H9 (cell line): Measurements from ENCODE around the gene CCM2L. TPM values are rescaled to one million over a fixed set of nuclear protein-coding genes. Genes with fewer than 3 reads are reported as not detected.

ENCODE experiments used
- DNase-seq: peaks from one replicate; pipeline ENCODE4 v3.0.0-alpha.2; 2017
- H2AFZ ChIP-seq: one replicate; pipeline ENCODE4 v1.6.1; 2013; ENCODE audit warnings: mild to moderate bottlenecking, low read length, control low read depth, moderate library complexity
- H2AK5ac ChIP-seq: 2 replicates; pipeline ENCODE4 v1.6.1; 2013; ENCODE audit warnings: low read length, control low read depth, mixed read lengths; ENCODE audit not compliant: insufficient read length
- H2BK120ac ChIP-seq: one replicate; pipeline ENCODE4 v1.6.1; 2013; ENCODE audit warnings: low read depth, mild to moderate bottlenecking, low read length, control low read depth, inconsistent platforms; ENCODE audit not compliant: poor library complexity, severe bottlenecking
- H2BK12ac ChIP-seq: 2 replicates; pipeline ENCODE4 v1.6.1; 2013; ENCODE audit warnings: low read length, control low read depth, mixed read lengths, low read depth; ENCODE audit not compliant: insufficient read length
- H2BK15ac ChIP-seq: 2 replicates; pipeline ENCODE4 v1.6.1; 2013; ENCODE audit warnings: low read depth, low read length, control low read depth
- H2BK20ac ChIP-seq: one replicate; pipeline ENCODE4 v1.6.1; 2013; ENCODE audit warnings: low read depth, mild to moderate bottlenecking, low read length, control low read depth, inconsistent platforms; ENCODE audit not compliant: poor library complexity, severe bottlenecking
- H2BK5ac ChIP-seq: 2 replicates; pipeline ENCODE4 v1.6.1; 2013; ENCODE audit warnings: low read length, control low read depth, mixed read lengths; ENCODE audit not compliant: insufficient read length
- H3K14ac ChIP-seq: 2 replicates; pipeline ENCODE4 v1.6.1; 2013; ENCODE audit warnings: low read length, control low read depth; ENCODE audit not compliant: insufficient read depth
- H3K18ac ChIP-seq: 2 replicates; pipeline ENCODE4 v1.6.1; 2013; ENCODE audit warnings: low read depth, mild to moderate bottlenecking, mixed read lengths, low read length, control low read depth; ENCODE audit not compliant: insufficient read length
- H3K23ac ChIP-seq: 2 replicates; pipeline ENCODE4 v1.6.1; 2013; ENCODE audit warnings: low read length, control low read depth, mixed read lengths, low read depth; ENCODE audit not compliant: insufficient read length
- H3K23me2 ChIP-seq: 2 replicates; pipeline ENCODE4 v1.6.1; 2013; ENCODE audit warnings: low read depth, mild to moderate bottlenecking, mixed read lengths, low read length, control low read depth; ENCODE audit not compliant: insufficient read length, poor library complexity, severe bottlenecking
- H3K27ac ChIP-seq: 2 replicates; pipeline ENCODE4 v1.5.1; 2013; ENCODE audit warnings: low read length, control low read depth, mixed read lengths, low read depth; ENCODE audit not compliant: insufficient read length
- H3K27me3 ChIP-seq: 2 replicates; pipeline ENCODE4 v1.6.1; 2013; ENCODE audit warnings: low read length, control low read depth, inconsistent platforms; ENCODE audit not compliant: insufficient read depth
- H3K4ac ChIP-seq: 2 replicates; pipeline ENCODE4 v1.6.1; 2013; ENCODE audit warnings: low read depth, mild to moderate bottlenecking, control low read depth, inconsistent platforms, low read length, moderate library complexity
- H3K4me1 ChIP-seq: 2 replicates; pipeline ENCODE4 v1.6.1; 2013; ENCODE audit warnings: low read length, control low read depth, inconsistent platforms; ENCODE audit not compliant: insufficient read depth
- H3K4me2 ChIP-seq: 2 replicates; pipeline ENCODE4 v1.6.1; 2013; ENCODE audit warnings: low read length, control low read depth, mixed read lengths; ENCODE audit not compliant: insufficient read length, insufficient read depth
- H3K56ac ChIP-seq: 2 replicates; pipeline ENCODE4 v1.6.1; 2013; ENCODE audit warnings: low read depth, mild to moderate bottlenecking, mixed read lengths, low read length, control low read depth; ENCODE audit not compliant: insufficient read length
- H3K79me1 ChIP-seq: 2 replicates; pipeline ENCODE4 v1.6.1; 2013; ENCODE audit warnings: low read depth, mild to moderate bottlenecking, moderate library complexity, low read length, control low read depth, inconsistent platforms; ENCODE audit not compliant: insufficient read depth, poor library complexity, severe bottlenecking
- H3K79me2 ChIP-seq: 2 replicates; pipeline ENCODE4 v1.6.1; 2013; ENCODE audit warnings: low read length, control low read depth, inconsistent platforms; ENCODE audit not compliant: insufficient read depth
- H3K9ac ChIP-seq: 2 replicates; pipeline ENCODE4 v1.6.1; 2013; ENCODE audit warnings: low read length, control low read depth, mixed read lengths; ENCODE audit not compliant: insufficient read length; ENCODE audit errors: extremely low read depth
- H3K9me3 ChIP-seq: one replicate; pipeline ENCODE4 v1.6.1; 2013; ENCODE audit warnings: low read depth, low read length, inconsistent platforms; ENCODE audit not compliant: control insufficient read depth
- H3T11ph ChIP-seq: one replicate; pipeline ENCODE4 v1.6.1; 2013; ENCODE audit warnings: mild to moderate bottlenecking, low read length, control low read depth, inconsistent platforms
- H4K20me1 ChIP-seq: one replicate; pipeline ENCODE4 v1.6.1; 2013; ENCODE audit not compliant: control insufficient read depth, insufficient read length, insufficient read depth
- H4K5ac ChIP-seq: 2 replicates; pipeline ENCODE4 v1.6.1; 2013; ENCODE audit warnings: low read depth, mild to moderate bottlenecking, mixed read lengths, low read length, control low read depth; ENCODE audit not compliant: insufficient read length
- H4K8ac ChIP-seq: replicated peaks from 2 replicates; pipeline ENCODE4 v1.6.1; 2013; ENCODE audit warnings: low read length, control low read depth, mixed read lengths, low read depth; ENCODE audit not compliant: insufficient read length
- H4K91ac ChIP-seq: 2 replicates; pipeline ENCODE4 v1.6.1; 2013; ENCODE audit warnings: low read depth, mild to moderate bottlenecking, moderate library complexity, mixed read lengths, low read length, control low read depth; ENCODE audit not compliant: insufficient read length
- H3K27ac Mint-ChIP-seq, 3 experiments: 2 replicates in 2 of 3; 3 replicates in 1 of 3; pipeline ENCODE4 v1.8.0; 2020 to 2021; ENCODE audit warnings: mixed read lengths in 3 of 3, mild to moderate bottlenecking in 1 of 3, moderate library complexity in 1 of 3
- H3K27me3 Mint-ChIP-seq: 2 replicates; pipeline ENCODE4 v1.8.0; 2021; ENCODE audit warnings: low read depth, mild to moderate bottlenecking, moderate library complexity, mixed read lengths
- H3K36me3 Mint-ChIP-seq, 3 experiments: 2 replicates in 2 of 3; 3 replicates in 1 of 3; pipeline ENCODE4 v1.8.0; 2020 to 2021; ENCODE audit warnings: low read depth in 3 of 3, mixed read lengths in 3 of 3; ENCODE audit not compliant: insufficient read depth in 1 of 3
- H3K4me1 Mint-ChIP-seq, 2 experiments: 2 replicates each; pipeline ENCODE4 v1.8.0; 2020; ENCODE audit warnings: mixed read lengths in 2 of 2
- H3K4me3 Mint-ChIP-seq, 2 experiments: 2 replicates in 1 of 2; 3 replicates in 1 of 2; pipeline ENCODE4 v1.8.0; 2020 to 2021; ENCODE audit warnings: mild to moderate bottlenecking in 2 of 2, mixed read lengths in 2 of 2, moderate library complexity in 1 of 2
- H3K9me3 Mint-ChIP-seq, 2 experiments: 2 replicates in 1 of 2; 3 replicates in 1 of 2; pipeline ENCODE4 v1.8.0; 2020; ENCODE audit warnings: mild to moderate bottlenecking in 2 of 2, mixed read lengths in 2 of 2, moderate library complexity in 1 of 2
- WGBS: extraction: QIAGEN DNeasy Blood & Tissue Kit; methylation state at CpG from one replicate; pipeline ENCODE4 v1.1.7; 2013; ENCODE audit warnings: missing lambda C conversion rate, low lambda C conversion rate, mixed read lengths; ENCODE audit not compliant: insufficient read length; ENCODE audit errors: extremely low coverage; 5-methylcytosine and 5-hydroxymethylcytosine counted together
- total RNA-seq: library from RNA; stranded (reverse); gene quantifications from 2 replicates; pipeline ENCODE4 v1.2.1, GENCODE V29; 2021
- TF ChIP-seq, protein P1 (sequence below): fragments of 200-600 bp; sonication (generic); conservative IDR thresholded peaks from 3 replicates; pipeline ENCODE4 v1.8.0; 2021; ENCODE audit warnings: antibody characterized with exemption, mild to moderate bottlenecking

Gene CCM2L
- total RNA-seq, 1 experiment from 2014 or later = 4.6 TPM

DNA sequence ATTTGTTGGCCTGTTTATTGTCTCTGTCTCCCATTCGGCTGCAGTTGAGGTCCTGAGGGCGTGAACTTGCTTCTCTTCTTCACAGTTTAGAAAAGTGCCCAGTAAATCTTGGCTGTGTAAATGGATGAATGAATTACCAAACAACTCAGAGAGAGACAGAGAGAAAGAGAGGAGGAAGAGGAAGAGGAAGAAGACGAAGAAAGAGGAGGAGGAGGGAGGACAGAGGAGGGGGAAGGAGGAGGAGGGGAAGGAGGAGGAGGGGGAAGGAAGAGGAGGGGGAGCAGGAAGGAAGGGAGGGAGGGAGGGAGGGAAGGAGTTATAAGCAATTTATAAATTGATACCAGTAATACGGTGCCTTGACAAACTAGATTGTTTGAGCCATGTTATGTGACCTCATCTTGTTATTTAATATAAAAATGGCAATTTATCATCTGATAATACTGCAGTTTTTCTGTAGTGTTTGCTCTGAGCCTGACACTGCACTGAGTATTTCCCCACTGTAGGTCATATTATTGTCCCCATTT lies 60.5 kb downstream of the CCM2L start:
- no peak overlapping the region for H3K4me3 Mint-ChIP-seq
- no peaks in the 10 kb centered on the region for H3K4me1 ChIP-seq
- no peak overlapping the region for H3T11ph ChIP-seq
- TF ChIP-seq, protein P1, sequence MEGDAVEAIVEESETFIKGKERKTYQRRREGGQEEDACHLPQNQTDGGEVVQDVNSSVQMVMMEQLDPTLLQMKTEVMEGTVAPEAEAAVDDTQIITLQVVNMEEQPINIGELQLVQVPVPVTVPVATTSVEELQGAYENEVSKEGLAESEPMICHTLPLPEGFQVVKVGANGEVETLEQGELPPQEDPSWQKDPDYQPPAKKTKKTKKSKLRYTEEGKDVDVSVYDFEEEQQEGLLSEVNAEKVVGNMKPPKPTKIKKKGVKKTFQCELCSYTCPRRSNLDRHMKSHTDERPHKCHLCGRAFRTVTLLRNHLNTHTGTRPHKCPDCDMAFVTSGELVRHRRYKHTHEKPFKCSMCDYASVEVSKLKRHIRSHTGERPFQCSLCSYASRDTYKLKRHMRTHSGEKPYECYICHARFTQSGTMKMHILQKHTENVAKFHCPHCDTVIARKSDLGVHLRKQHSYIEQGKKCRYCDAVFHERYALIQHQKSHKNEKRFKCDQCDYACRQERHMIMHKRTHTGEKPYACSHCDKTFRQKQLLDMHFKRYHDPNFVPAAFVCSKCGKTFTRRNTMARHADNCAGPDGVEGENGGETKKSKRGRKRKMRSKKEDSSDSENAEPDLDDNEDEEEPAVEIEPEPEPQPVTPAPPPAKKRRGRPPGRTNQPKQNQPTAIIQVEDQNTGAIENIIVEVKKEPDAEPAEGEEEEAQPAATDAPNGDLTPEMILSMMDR = no peak
- H3K79me2 ChIP-seq = no peaks in the 10 kb centered on the region
- no peak overlapping the region for H2BK120ac ChIP-seq
- H3K27ac Mint-ChIP-seq = peak overlapping the region in 1 of 3 experiments; percentile 7; a peak in 1 of 7 replicates
- no peak overlapping the region for H2AFZ ChIP-seq
- no peak overlapping the region for H3K4ac ChIP-seq
- no peaks in the 10 kb centered on the region for H3K23me2 ChIP-seq
- H3K36me3 Mint-ChIP-seq = no peaks in the 10 kb centered on the region
- H3K23ac ChIP-seq = no peak overlapping the region
- no peak overlapping the region for H2BK15ac ChIP-seq
- peaks cover 15 to 30% of the 10 kb centered on the region in 2 experiments for H3K4me1 Mint-ChIP-seq
- H3K9me3 Mint-ChIP-seq = no peaks in the 10 kb centered on the region
- H3K4me2 ChIP-seq = no peak overlapping the region
- no peak overlapping the region for H2BK5ac ChIP-seq
- WGBS = no CpG with 5 or more reads among the region's 4 CpGs
- H4K20me1 ChIP-seq = no peaks in the 10 kb centered on the region
- no peak for DNase-seq
- H3K9ac ChIP-seq = no peak overlapping the region
- H3K14ac ChIP-seq = no peak overlapping the region
- H3K27ac ChIP-seq = no peak overlapping the region
- H3K79me1 ChIP-seq = no peaks in the 10 kb centered on the region
- no peaks in the 10 kb centered on the region for H3K9me3 ChIP-seq
- H4K91ac ChIP-seq = no peak overlapping the region
- no peak overlapping the region for H3K56ac ChIP-seq
- H3K18ac ChIP-seq = no peak overlapping the region
- H4K8ac ChIP-seq = no peak overlapping the region
- no peak overlapping the region for H4K5ac ChIP-seq
- no peak overlapping the region for H2BK20ac ChIP-seq
- no peaks in the 10 kb centered on the region for H3K27me3 ChIP-seq
- H2BK12ac ChIP-seq = no peak overlapping the region
- peaks cover 15% of the 10 kb centered on the region for H3K27me3 Mint-ChIP-seq
- no peak overlapping the region for H2AK5ac ChIP-seq
